ENCODE measurements around the gene MX1. TPM values are rescaled to one million over a fixed set of nuclear protein-coding genes. Genes with fewer than 3 reads are reported as not detected.

Gene MX1
- total and polyA plus RNA-seq, 8 donors, result 11.4 to 125 (median 30.4) TPM

DNA sequence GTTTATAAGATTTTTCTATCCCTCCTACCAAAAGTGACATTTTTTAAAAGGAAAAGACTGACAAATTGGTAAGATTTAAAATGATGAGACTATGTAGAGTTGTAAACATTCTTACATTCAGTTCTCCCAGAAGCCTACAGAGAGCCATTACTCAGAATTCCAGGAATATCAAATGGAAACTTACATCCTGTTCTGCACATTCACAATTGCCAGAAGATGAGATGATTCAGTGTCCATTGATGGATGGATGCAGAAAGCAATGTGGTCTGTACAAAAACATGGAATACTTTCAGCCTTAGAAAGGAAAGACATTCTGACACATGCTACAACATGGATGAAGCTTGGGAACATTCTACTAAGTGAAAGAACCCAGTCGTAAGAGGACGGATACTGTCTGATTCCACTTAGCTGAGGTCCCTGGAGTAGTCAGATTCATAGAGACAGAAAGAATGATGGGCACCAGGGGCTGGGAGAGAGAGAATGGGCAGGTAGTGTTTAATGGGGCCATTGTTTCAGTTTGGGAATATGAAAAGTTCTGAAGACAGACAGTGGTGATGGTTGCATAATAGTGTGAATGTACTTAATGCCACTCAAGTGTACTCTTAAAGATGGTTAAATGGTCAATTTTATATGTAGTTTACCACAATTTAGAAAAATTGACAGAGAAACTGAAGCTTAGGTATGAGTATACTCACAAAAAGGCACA lies 16.6 kb downstream of the MX1 start:
- intact Hi-C loops (cut with DNase I; ENCODE audit: low total_unique reads), result loop anchor here (10.0 kb wide), 1 partner anchor 308 kb away; no protein-coding TSS in a partner anchor
- no peaks in the 10 kb centered on the region for H3K9me3 ChIP-seq
- H3K36me3 ChIP-seq, result peaks cover 34 to 100% (median 97%) of the 10 kb centered on the region in 4 donors
- no peaks in the 10 kb centered on the region for H3K27me3 ChIP-seq
- H3K4me3 ChIP-seq, result no peak overlapping the region
- DNase-seq, result no peak
- 86 to 97% (median 95%) methylated on average over 2 of the region's 2 CpGs for WGBS, 5 donors
- H3K27ac ChIP-seq, result no peak overlapping the region
- no peaks in the 10 kb centered on the region for H3K4me1 ChIP-seq
- no peak for TF ChIP-seq EP300 (IDR thresholded peaks at IDR 0.05)
- TF ChIP-seq POLR2AphosphoS5 (IDR thresholded peaks at IDR 0.05), result no peak
- TF ChIP-seq POLR2A (IDR thresholded peaks at IDR 0.05), result no peak
- TF ChIP-seq, protein P1, sequence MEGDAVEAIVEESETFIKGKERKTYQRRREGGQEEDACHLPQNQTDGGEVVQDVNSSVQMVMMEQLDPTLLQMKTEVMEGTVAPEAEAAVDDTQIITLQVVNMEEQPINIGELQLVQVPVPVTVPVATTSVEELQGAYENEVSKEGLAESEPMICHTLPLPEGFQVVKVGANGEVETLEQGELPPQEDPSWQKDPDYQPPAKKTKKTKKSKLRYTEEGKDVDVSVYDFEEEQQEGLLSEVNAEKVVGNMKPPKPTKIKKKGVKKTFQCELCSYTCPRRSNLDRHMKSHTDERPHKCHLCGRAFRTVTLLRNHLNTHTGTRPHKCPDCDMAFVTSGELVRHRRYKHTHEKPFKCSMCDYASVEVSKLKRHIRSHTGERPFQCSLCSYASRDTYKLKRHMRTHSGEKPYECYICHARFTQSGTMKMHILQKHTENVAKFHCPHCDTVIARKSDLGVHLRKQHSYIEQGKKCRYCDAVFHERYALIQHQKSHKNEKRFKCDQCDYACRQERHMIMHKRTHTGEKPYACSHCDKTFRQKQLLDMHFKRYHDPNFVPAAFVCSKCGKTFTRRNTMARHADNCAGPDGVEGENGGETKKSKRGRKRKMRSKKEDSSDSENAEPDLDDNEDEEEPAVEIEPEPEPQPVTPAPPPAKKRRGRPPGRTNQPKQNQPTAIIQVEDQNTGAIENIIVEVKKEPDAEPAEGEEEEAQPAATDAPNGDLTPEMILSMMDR (IDR thresholded peaks at IDR 0.05), result no peak

DNA sequence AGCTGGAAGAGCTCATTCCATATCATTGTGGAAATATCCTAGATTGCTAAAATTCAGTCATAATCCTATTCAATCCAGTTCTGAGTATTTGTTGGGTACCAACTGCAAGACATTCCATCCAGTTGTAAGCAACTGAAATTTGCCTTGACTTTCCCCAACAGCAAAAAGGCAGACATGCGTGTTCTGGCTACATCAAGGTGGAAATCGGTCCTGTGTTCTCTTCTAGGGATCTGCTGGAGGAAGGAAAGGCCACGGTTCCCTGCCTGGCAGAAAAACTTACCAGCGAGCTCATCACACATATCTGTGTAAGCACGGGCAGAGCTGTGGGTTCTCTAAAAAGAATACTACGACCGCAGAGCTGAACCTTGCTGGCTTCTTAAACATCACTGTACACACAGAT lies 17.5 kb downstream of the MX1 start:
- DNase-seq, result peak in 1 of 2 donors; percentile 20
- Histone ChIP-seq H3K36me3 (peaks cover 27 to 100% (median 97%) of the 10 kb centered on the region in 4 donors), H3K4me1 (no peaks in the 10 kb centered on the region), H3K27me3 (no peaks in the 10 kb centered on the region), H3K9me3 (no peaks in the 10 kb centered on the region), H3K4me3 (no peak overlapping the region), H3K27ac (no peak overlapping the region)
- intact Hi-C loops (cut with DNase I; ENCODE audit: low total_unique reads), result loop anchor here (10.0 kb wide), 1 partner anchor 309 kb away; no protein-coding TSS in a partner anchor
- WGBS, 5 donors, result 89 to 97% (median 94%) methylated on average over 7 of the region's 7 CpGs
- TF ChIP-seq EP300 (IDR thresholded peaks at IDR 0.05) (no peak), POLR2AphosphoS5 (IDR thresholded peaks at IDR 0.05) (no peak), POLR2A (IDR thresholded peaks at IDR 0.05) (no peak)
- TF ChIP-seq, protein P1 (IDR thresholded peaks at IDR 0.05), result no peak

DNA sequence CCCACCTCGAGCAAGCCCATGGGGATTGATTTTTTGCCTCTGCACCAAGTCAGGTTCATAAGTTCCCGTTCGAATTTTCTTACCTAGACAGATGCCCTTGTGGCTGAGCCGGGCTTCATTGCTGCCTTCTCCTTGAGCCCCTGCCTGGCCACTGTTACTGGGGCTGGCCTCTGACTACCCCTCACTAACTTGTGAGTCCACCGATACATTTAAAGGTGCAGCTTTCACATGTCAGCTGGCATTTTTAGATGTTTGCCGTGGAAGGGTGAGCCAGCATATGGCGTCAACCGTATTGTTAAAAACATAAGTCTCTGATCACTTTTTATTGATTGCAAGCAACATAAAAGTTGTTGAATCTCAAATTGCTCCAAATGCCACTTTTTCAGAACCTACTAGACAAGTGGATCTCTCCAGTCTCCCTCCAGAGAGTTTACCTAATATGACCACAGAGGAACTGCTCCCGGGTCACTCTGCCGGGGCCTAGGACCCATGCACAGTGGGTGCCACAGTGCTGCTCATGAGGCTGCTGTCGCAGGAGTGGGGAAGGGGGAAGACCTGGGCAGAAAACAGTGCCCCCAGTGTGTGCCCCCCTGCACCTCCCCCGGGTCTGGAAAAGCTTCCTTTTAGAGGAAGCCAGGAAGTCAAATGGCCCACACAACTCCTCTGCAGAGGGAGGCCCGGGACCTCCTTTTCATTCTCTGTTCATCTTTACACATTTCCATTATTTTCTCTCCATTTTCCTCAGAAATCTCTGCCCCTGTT lies 18.8 kb downstream of the MX1 start:
- TF ChIP-seq EP300 (IDR thresholded peaks at IDR 0.05), result no peak
- TF ChIP-seq POLR2A (IDR thresholded peaks at IDR 0.05), result no peak
- no peak for TF ChIP-seq POLR2AphosphoS5 (IDR thresholded peaks at IDR 0.05)
- TF ChIP-seq, protein P1 (IDR thresholded peaks at IDR 0.05), result no peak
- Histone ChIP-seq H3K4me3 (no peak overlapping the region), H3K4me1 (no peaks in the 10 kb centered on the region), H3K36me3 (peaks cover 32 to 99% (median 98%) of the 10 kb centered on the region in 4 donors), H3K9me3 (no peaks in the 10 kb centered on the region), H3K27me3 (no peaks in the 10 kb centered on the region), H3K27ac (no peak overlapping the region)
- peak in 1 of 2 donors; percentile 5 for DNase-seq
- 89 to 93% (median 91%) methylated on average over 13 of the region's 13 CpGs for WGBS, 5 donors
- intact Hi-C loops (cut with DNase I; ENCODE audit: low total_unique reads), result loop anchor here (10.0 kb wide), 1 partner anchor 310 kb away; no protein-coding TSS in a partner anchor

DNA sequence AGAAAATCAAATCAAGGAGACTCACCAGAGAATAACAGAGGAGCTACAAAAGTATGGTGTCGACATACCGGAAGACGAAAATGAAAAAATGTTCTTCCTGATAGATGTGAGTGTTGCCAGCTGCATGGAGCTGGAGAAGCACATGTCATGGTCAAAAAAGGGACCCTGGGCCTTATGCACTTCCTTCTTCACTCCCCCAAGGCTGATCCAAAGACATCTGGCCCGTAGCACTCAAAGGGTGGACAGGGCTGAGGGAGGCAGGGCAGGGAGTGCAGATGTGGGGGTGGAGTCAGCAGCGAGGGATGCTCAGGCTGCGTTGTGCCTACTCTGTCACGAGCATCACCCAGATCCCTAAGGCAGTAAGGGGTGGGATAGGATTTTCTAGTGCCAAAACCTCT lies 19.4 kb downstream of the MX1 start:
- intact Hi-C loops (cut with DNase I; ENCODE audit: low total_unique reads), result loop anchor here (10.0 kb wide), 1 partner anchor 311 kb away; no protein-coding TSS in a partner anchor
- no peaks in the 10 kb centered on the region for H3K9me3 ChIP-seq
- H3K27me3 ChIP-seq, result no peaks in the 10 kb centered on the region
- H3K27ac ChIP-seq, result no peak overlapping the region
- TF ChIP-seq, protein P1 (IDR thresholded peaks at IDR 0.05), result no peak
- no peak for TF ChIP-seq EP300 (IDR thresholded peaks at IDR 0.05)
- TF ChIP-seq POLR2AphosphoS5 (IDR thresholded peaks at IDR 0.05), result no peak
- no peak for TF ChIP-seq POLR2A (IDR thresholded peaks at IDR 0.05)
- H3K36me3 ChIP-seq, result peaks cover 35 to 98% (median 96%) of the 10 kb centered on the region in 4 donors
- no peaks in the 10 kb centered on the region for H3K4me1 ChIP-seq
- H3K4me3 ChIP-seq, result no peak overlapping the region
- peak in 1 of 2 donors; percentile 18 for DNase-seq
- WGBS, 5 donors, result 84 to 92% (median 89%) methylated on average over 7 of the region's 7 CpGs

All from stomach (tissue), 9 donors.